HG03521 (cell line): Measurements from ENCODE around the gene SAMD3.
A peak's percentile ranks its signal among the peaks of the same experiment; 100 is the strongest.
"Not testable (repeated sequence)": the region's sequence is repeated elsewhere in the genome, so short reads cannot be mapped to it uniquely, and the experiment has no call there.

Experiments used
- ATAC-seq: cut with Tn5 transposase; IDR thresholded peaks from one replicate; pipeline ENCODE4 v1.9.1; 2021; ENCODE audit warnings: mild to moderate bottlenecking, moderate library complexity; ENCODE audit not compliant: unreplicated experiment

Gene SAMD3

DNA sequence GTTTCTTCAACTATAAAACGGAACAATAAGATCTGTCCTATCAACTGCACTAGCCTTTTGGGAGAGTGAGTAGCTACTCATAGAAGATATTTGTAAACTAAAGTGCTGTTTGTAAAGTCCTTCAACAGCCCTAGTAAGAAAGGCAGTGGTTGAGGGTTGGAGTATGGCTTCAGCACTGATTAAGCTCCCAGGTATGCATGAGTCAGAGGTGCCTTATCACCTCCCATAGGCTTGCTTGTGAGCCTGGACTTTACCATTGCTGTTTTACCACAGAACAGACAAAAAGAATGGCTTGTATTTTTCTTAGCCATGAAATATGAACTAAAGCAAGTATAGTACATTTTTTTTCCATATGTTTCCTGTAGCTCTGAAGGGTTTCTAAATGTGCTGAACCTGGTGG lies 44.1 kb downstream of the SAMD3 start:
- ATAC-seq: no peak

DNA sequence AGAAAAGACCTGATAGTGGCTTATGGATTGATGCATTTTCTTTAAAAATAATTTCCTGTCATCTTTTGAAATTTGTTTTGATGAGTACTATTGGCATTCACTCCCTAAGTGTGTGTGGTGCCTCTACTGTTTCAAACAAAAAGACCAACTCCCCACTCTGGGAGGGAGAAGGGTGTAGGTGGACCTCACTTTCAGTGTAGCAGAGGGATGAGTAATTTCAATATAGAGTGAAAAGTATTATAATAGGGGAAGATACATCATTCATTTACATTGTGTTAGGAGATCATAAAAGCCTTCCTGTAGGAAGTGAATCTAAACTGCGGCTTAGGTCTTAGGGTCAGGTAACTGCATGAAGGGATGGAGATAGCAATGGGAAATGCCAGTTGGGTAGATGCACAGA lies 46.4 kb downstream of the SAMD3 start:
- ATAC-seq: no peak

DNA sequence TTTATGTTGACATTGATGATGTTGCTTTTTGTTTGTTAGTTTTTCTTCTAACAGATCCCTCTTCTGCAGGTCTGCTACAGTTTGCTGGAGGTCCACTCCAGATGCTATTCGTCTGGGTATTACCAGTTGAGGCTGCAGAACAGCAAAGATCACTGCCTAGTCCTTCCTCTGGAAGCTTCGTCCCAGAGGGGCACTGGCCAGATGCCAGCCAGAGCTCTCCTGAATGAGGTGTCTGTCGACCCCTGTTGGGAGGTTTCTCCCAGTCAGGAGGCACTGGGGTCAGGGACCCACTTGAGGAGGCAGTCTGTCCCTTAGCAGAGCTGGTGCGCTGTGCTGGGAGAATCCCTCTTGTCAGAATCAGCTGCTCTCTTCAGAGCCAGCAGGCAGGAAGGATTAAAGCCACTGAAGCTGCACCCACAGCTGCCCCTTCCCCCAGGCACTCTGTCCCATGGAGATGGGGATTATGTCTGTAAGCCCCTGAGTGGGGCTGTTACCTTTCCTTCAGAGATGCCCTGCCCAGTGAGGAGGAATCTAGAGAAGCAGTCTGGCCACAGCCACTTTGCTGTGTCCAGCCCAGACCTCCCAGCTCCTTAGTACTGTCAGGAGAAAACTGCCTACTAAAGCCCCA lies 49.3 kb downstream of the SAMD3 start:
- not testable (repeated sequence) for ATAC-seq

DNA sequence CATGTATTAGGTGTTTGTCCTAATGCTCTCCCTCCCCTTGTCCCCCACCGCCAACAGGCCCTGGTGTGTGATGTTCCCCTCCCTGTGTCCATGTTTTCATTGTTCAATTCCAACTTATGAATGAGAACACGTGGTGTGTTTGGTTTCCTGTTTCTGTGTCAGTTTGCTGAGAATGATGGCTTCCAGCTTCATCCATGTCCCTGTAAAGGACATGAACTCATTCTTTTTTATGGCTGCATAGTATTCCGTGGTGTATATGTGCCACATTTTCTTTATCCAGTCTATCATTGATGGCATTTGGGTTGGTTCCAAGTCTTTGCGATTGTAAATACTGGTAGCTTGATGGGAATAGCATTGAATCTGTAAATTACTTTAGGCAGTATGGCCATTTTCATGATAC lies 52.6 kb downstream of the SAMD3 start:
- ATAC-seq: not testable (repeated sequence)

DNA sequence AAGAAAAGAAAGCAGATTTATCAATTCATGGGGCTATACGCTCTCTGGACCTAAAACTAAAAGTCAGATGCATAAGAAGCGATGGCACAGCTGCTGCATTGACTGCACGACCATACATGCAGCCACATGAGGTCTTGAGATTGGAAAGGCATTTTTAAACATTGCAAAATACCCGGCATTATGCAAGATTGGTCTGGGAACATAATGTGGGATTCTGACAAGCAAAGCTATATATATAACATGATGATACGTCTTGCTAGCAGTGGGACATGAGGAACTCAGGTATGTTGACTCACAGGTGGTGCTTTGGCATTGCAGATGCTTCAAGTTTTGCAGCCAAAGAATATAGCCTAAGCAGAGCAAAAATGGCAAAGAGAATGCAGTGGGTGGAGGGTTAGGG lies 55.1 kb downstream of the SAMD3 start:
- no peak for ATAC-seq

DNA sequence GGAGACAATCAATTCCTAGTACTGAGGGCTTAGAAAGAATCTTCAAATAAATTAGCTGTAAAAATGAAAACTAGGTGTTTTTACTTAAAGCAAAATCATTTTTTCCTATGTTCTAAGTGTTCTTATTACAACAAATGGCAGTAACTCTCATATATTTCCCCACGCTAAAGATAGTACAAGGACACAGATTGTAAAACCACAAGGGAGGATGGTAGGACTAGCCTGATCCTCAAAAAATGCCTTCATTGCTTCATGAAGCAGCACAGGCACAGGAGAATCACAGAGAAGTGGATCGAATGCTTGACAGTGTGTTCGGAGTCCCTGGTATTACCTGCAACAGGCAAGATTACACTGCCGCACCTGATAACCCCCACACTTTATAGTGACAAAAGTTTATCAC lies 58.5 kb downstream of the SAMD3 start:
- no peak for ATAC-seq

DNA sequence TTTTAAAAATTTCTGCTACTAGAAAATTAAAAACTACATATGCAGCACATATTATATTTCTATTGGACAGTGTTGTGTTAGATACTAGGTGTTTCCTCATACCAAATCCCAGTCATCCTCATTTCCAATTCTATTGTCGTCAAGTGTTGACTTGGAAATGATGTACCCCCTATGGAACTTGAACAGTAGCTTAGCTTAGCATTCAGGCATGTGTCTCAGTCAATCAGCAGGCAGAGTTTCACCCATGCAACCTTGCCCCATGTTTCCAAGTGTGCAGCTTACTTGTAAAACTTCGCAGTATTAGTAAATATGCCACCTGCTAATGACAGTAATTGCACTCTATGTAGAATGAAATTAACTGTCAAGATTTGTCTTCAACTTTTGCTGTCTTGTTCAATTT lies 59.5 kb downstream of the SAMD3 start:
- ATAC-seq: no peak

DNA sequence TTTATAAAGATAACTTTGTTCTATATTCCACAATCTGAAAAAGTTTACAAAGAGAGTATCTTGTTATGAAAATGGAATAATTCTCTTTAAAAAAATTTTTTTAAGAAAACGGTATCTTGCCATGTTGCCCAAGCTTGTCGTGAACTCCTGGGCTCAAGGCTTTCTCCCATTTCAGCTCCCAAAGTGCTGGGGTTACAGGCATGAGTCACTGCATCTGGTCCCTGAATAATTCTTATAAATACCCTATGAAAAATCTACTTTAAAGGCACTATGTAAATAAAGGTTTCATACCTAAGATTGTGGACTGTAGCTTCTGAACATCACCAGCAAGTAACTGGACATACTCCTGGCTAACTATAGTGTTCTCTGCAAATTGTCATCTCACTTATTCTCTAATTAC lies 60.3 kb downstream of the SAMD3 start:
- ATAC-seq: no peak

DNA sequence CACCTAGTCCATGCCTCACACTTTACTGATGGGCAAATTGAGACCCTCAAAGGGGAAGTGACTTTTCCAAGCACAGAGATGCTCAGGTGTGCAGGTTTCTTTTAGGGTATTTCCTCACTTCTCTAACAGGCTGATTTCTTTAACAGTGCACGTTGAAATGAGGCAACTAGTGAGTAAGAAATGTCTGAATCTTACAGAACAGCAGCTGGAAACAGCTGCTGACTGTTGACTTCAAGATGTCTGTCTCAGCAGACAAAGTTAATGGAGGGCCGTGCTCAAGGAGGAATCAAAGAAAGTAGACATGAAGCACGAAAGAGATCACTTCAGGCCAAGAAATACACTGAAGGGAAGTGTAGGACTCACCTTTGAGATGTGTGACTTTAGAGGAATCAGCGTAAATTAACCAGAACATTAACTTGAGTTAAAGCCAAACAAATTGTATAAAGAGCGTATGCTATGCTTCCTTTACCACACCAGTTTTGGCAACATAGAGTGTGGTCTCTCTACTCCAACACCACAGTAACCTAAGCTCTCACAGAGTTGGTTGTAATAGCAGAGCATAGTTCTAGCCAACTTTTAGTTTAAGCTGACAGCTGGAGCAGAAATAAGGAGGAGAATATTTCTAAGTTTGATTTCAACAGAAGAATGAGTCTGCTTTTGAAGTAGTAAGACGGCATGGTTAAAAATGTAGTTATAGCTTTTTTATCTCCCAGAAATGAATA lies 60.9 kb downstream of the SAMD3 start:
- ATAC-seq: no peak

DNA sequence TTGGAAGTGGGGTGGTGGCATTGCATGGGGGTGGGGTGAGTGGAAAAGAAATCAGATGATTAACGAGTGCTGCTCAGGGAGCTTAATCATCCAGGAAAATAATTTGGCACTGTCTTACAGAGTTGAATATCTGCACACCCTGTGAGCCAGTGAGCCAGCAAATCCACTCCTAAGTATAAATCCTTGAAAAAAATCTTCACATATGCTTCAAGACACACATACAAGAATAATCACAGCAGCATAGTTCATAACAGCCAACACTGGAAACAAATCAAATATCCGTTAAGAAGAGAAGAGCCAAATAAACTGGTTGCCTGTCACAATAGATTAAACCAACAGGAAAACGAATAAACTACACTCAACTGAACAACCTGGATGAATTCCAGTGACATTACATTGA lies 62.8 kb downstream of the SAMD3 start:
- ATAC-seq: no peak

DNA sequence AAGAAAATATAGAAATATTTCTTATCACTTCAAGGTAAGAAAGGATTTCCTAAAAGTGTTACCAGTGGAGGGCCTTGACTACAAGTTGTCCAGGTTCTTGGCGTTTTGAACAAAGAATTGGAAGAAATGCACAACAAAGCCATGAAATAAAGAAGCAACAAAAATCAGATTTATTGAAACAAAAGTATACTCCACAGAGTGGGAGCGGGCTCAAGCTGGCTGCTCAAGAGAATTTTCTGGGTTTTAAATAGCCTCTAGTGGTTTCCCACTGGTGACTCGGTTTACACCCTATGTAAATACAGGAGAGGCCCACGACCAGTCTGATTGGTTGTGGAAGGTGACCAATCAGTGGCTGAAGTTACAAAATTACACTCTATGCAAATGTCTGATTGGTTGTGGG lies 64.2 kb downstream of the SAMD3 start:
- ATAC-seq: no peak

DNA sequence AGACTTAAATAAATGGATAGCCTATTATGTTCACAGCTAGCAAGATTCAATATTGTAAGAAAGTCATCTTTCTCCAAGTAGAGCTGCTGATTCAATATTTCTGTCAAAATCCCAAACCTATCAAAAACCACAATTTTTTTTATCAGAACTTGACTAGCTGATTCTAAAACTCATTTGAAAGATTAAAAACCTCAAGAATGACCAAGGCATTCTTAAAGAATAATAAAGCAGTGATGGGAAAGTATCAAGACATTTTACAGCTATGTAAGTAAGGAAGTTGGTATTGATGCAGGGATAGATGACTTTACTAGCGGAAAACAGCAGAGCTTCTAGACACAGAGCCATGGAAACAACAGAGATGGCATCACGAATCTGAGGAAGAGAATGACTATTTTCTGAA lies 64.7 kb downstream of the SAMD3 start:
- ATAC-seq: no peak

DNA sequence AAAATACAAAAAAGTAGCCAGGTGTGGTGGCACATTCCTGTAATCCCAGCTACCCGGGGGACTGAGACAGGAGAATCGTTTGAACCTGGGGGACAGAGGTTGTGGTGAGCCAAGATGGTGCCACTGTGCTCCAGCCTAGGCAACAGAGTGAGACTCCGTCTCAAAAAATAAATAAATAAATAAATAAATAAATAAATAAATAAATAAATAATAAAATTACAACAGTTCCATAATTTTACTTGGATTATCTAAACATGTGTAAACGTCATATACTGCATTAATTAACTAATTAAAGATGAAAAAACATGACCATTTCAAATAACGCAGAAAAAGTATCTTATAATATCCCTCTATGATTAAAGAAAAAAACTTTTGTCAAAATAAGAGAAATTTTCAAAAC lies 65.8 kb downstream of the SAMD3 start:
- ATAC-seq: no peak

DNA sequence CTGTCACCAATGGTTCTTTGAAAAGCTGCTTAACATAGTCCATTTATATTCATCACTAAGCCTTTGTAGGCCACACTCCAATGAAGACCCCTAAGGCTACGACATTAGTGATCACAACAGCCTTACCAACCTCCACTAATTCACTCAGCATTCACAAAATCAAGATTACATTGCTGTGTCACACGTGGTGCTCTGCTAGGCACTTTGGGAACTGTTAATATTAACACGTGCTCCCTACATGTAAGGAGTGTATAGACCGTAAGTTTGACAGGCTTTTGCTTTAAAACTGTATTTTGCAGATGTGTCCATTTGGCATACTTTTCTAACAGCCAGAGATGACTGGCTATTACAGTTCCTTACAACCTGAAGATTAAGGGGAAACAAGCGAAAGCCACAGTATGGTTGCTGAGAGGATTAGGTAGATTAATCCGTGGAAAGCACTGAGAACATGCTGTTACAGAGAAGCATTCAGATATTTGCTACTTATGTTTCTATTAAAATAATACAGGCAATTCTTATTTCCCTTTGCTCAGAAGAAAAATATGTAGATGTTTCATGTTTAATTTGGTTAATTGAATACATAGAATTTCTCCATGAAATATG lies 69.7 kb downstream of the SAMD3 start:
- ATAC-seq: no peak

DNA sequence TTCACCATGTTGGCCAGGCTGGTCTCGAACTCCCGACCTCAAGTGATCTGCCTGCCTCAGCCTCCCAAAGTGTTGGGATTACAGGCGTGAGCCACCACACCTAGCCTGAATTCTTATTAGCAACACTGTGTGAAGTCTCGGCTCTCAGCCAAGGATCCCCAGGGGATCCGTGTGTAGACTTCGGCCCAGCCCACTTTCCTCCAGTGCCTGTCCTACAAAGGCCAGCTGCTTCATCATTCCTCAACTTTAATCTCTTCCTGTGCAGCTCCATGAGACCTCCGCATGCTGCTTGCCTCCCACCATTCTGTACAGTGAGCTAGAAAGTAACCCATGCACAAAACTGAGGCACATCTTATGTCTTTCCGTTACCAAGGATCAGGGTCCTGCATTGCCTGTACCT lies 71.8 kb downstream of the SAMD3 start:
- no peak for ATAC-seq

DNA sequence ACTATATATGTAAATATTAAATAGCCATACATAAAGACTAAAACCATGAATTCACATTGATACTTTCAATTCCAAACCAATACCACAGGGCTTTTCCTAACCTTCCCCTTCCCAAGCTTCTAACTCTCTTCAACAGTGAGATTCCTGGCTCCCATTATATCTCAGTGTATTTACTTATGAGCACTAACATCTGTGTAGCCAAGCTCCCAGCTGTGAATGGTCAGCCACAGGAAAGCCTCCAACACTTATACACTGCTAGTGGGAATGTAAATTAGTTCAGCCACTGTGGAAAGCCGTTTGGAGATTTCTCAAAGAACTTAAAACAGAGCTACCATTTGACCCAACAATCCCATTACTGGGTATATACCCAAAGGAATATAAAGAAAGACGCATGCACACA lies 73.7 kb downstream of the SAMD3 start:
- not testable (repeated sequence) for ATAC-seq

DNA sequence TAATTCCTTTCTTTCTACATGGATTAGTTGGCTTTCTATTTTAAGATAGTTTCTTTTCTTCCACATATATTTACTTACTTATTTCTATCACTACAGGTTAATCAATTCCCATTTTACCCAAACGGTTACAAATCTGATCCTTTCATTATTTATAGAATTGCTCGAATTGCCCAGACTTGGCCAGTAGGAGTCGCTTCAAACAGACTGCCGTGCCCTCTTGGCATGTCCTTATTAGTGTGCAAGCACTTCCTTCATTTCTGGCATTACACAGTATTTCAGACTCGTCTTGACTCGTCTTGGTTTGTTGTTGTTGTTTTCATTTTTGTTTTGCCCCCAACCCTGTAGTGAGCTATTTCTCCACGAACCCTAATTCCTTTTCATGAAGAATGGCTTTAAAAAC lies 74.6 kb downstream of the SAMD3 start:
- ATAC-seq: no peak

DNA sequence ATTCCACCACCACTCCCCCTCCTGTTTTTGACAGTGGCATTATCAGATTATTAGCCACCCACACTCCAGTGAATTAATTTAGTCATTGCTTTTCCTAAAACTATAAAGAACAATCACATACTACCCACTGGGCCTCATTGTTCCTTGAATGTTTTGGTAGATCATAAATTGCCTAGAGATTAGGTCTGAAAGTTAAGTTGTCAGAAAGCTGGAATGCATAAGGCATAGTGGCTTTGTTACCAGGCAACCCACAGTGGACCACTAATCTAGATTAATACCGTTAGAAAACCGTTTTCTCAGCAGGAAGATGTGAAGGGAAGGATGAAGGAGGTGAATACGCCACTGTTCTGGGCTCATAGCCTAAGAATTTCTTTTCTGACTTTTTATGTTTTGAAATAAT lies 75.6 kb downstream of the SAMD3 start:
- ATAC-seq: no peak

DNA sequence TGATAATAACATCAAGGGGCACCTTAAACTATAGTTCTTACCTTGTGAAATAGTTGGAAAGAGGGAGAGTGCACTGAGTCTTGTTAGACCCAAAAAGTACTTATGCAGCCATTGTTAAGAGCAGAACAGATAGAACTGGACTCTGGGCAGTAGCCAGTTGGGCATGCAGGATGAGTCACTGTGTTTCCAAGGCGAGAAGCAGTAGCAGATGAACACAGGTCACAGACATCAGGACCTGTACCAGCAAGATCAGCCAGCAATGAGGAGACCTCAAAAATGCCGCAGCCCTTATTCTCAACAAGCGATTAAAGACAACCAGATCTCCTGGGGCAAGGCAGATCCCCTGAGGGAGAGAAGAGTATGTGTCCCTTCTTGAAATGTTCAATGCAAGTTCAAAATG lies 79.0 kb downstream of the SAMD3 start:
- no peak for ATAC-seq

DNA sequence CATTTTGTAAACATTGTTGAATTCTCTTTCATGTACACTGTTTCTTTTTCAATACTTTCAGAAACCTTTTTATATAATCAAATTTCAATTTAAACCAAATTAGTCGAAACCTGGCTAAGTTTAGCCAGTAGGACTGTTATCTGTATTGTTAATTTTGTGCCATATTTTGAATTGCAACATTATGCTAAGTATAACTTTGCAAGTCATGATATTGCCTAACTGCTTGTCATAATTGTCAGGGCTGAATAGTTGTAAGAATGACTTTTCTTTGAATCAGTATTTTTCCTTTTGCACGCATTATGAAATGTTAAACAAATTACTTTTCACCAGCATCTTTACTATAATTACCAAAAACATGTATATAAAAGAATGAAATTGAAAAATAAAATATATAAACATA lies 82.7 kb downstream of the SAMD3 start:
- no peak for ATAC-seq

DNA sequence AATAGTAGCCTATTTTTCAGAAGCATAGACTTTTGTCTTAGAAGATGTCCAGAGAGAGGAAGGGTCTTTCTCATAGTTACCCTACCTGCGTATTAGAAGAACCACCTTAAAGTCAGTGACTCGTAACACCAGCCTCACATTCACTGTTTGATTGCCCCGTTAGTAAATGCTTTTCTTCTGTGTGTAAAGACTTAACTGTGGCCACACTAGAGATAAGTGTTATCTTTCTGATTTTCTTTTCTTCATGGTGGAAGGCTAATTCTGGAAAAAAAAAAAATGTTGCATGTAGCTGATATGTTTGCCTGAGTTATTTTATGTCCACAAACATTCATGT lies 83.9 kb downstream of the SAMD3 start:
- ATAC-seq: peak; percentile 34

DNA sequence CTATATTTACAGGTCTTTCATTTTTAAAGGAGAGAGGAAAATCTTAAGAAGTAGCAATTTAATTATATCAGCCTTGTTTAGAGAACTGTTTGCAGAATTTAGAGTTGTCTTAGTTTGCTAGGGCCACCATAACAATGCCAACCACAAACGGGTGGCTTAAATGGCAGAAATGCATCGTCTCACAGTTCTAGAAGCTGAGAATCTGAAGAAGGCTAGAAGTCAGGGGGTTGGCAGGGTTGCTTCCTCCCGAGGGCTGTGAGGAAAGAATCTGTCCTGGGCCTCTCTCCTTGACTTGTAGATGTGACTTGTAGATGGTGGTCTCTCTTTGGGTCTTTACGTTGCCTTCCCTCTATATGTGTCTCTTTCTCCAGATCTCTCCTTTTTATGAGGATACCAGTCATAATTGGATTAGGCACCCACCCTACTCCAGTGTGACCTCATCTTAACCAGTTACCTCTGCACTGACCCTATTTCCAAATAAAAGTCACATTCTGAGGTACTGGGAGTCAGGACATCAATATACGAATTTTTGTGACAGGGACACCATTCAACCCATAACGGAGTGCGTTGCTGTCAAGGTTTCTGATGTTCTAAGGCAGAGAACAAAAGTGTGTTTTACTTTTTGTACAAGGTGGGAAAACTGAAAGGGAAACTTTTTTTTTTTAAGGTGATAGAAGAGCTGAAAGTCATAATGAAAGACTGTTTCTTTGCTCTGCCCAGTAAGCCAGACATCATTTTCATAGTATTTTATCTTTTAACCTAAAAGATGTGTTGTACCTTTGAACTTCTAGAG lies 84.4 kb downstream of the SAMD3 start:
- peak; percentile 69 for ATAC-seq
